ENCODE results near the gene TET3. TPM values are rescaled to one million over a fixed set of nuclear protein-coding genes. Genes with fewer than 3 reads are reported as not detected.
A peak's percentile ranks its signal among the peaks of the same experiment; 100 is the strongest.

The TET3 gene
- total and polyA plus RNA-seq, 9 of the 15 experiments (the other 6 are each of a cell fraction or from before 2014, with no cell fraction given) = 0.35 to 16.3 (median 5.5) TPM

- H3K27ac ChIP-seq (ENCODE audit: extremely low read depth, low read depth, low read length) = no peak overlapping the region
- no peak; the same call in 1 of the 3 replicates for ATAC-seq
- no peak for FAIRE-seq
- intact Hi-C loops (cut with micrococcal nuclease) = no loop called here
- no peaks in the 10 kb centered on the region for H3K9me1 ChIP-seq (ENCODE audit: control insufficient read depth, insufficient read depth, low read length)
- in situ Hi-C loops (cut with MboI) = no loop called here
- ChIA-PET CTCF (ENCODE audit: low intra/inter-chr PET ratio) (no interaction called here), POLR2A (no interaction called here)
- no peaks in the 10 kb centered on the region for H3K9me3 ChIP-seq (replicated peaks; ENCODE audit: control insufficient read depth, insufficient read depth, low read depth, low read length)
- H4K20me1 ChIP-seq (replicated peaks; ENCODE audit: control insufficient read depth, insufficient read depth, low read length) = no peaks in the 10 kb centered on the region
- H3K36me3 ChIP-seq (ENCODE audit: control insufficient read depth, insufficient read depth, low read length) = peaks cover 7% of the 10 kb centered on the region; the same call in 1 of the 3 replicates
- WGBS (ENCODE audit: insufficient coverage, low coverage, missing lambda C conversion rate) = 23% methylated on average over 2 of the region's 2 CpGs
- no peak overlapping the region for H2AFZ ChIP-seq (ENCODE audit: low read depth, low read length)
- no peaks in the 10 kb centered on the region for H3K79me2 ChIP-seq (ENCODE audit: control insufficient read depth, insufficient read depth, low read length)
- no peak overlapping the region; a peak in 1 of 4 replicates for H3K9ac ChIP-seq (ENCODE audit: insufficient read depth in 1 of 2, low read depth in 2 of 2, low read length in 2 of 2)
- H3K27me3 ChIP-seq (ENCODE audit: control insufficient read depth in 2 of 2, insufficient read depth in 2 of 2, low read length in 2 of 2) = no peaks in the 10 kb centered on the region
- H3K4me3 ChIP-seq = no peak overlapping the region
- BruUV-seq (replicated peaks) = no TSS peak
- peaks cover 5 to 13% of the 10 kb centered on the region in 2 experiments; a peak in 3 of 5 replicates for H3K4me1 ChIP-seq (replicated peaks in 1 of 2; ENCODE audit: control insufficient read depth in 2 of 2, insufficient read depth in 2 of 2, low read length in 2 of 2)
- no peak overlapping the region for H3K4me2 ChIP-seq (ENCODE audit: insufficient read depth, low read length)
- DNase-seq (ENCODE audit: extremely low read depth in 1 of 4, low spot score in 3 of 4) = no peak
- TF ChIP-seq DPF2 (IDR thresholded peaks at IDR 0.05) (peak; percentile 40; the same call in 1 of the 2 replicates), CBX5 (IDR thresholded peaks at IDR 0.05; ENCODE audit: borderline replicate concordance, low read depth) (no peak), ZNF431 (CRISPR knock-in tag; IDR thresholded peaks at IDR 0.05) (no peak), CHD4 (IDR thresholded peaks at IDR 0.05; ENCODE audit: insufficient read depth, insufficient replicate concordance, low read depth, low read length, poor library complexity, severe bottlenecking) (no peak), BCOR (IDR thresholded peaks at IDR 0.05) (no peak), CCAR2 (IDR thresholded peaks at IDR 0.05; ENCODE audit: low read depth, low read length) (no peak), NR3C1 (CRISPR knock-in tag; IDR thresholded peaks at IDR 0.05) (no peak), MLLT1 (IDR thresholded peaks at IDR 0.05) (no peak), TAL1 (IDR thresholded peaks at IDR 0.05) (peak; percentile 37; the same call in 1 of the 2 replicates), SP2 (IDR thresholded peaks at IDR 0.05; ENCODE audit: extremely low read depth, low read depth, low read length, poor library complexity, severe bottlenecking) (no peak), TAF7 (tag; IDR thresholded peaks at IDR 0.05) (no peak), TCF3 (CRISPR knock-in tag; IDR thresholded peaks at IDR 0.05) (0 out of 2 replicates have a peak, but pooled peaks have one; percentile 8), VEZF1 (CRISPR knock-in tag; IDR thresholded peaks at IDR 0.05) (no peak), NFE2 (IDR thresholded peaks at IDR 0.05; ENCODE audit: low read depth) (peak; percentile 53; the same call in 1 of the 2 replicates), C11orf30 (IDR thresholded peaks at IDR 0.05; ENCODE audit: low read depth) (peak; percentile 41; the same call in 1 of the 2 replicates), GTF3C2 (IDR thresholded peaks at IDR 0.05; ENCODE audit: borderline replicate concordance, extremely low read depth, insufficient read length) (no peak), ZNF41 (CRISPR knock-in tag; conservative IDR thresholded peaks at IDR 0.05) (no peak), CBFA2T3 (IDR thresholded peaks at IDR 0.05) (peak; percentile 64)
These were observed 20.5 kb upstream of the TET3 start for GRCh38 chr2:73964223-73964622.

All from K562 (cell line).